ENCODE results near the gene SPSB3.

The SPSB3 gene

DNA sequence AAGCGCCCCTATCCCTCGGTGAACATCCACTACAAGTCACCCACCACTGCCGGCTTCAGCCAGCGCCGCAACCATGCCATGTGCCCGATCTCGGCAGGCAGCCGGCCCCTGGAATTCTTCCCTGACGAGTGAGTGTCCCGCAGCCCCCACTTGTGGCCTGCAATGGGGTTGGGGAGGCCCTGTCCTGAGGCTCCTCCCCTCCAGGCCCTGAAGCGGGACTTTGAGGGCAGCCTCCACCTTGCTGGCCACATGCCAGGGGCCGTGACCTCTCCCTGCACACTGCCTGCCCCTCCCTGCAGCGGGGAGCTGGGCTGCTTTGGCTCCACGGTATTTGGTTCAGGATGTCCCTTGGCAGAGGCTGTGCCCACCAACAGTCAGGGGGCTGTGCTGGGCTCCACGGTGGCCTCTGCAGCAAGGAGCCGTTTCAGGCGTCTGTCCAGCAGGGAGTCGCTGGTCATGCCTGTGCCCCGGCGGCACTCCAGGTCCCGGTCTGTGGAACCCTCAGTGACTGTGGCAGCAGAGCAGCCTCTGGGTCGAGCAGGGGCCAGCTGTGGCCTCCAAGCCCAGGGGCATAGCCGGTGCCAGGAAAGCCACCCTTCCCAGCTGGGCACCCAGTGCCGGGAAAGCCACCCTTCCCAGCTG lies 19.4 kb downstream of the SPSB3 start:
- Histone ChIP-seq H3K9ac (ENCODE audit: low read length) (no peak overlapping the region), H3K27me3 (ENCODE audit: insufficient read depth, low read length, poor library complexity) (no peaks in the 10 kb centered on the region), H3K18ac (ENCODE audit: low read length) (no peak overlapping the region), H2AK5ac (ENCODE audit: low read length) (no peak overlapping the region), H2BK5ac (ENCODE audit: low read length) (no peak overlapping the region), H3K4ac (ENCODE audit: low read depth, low read length) (no peak overlapping the region), H3K4me3 (ENCODE audit: low read length) (no peak overlapping the region), H2BK120ac (ENCODE audit: low read depth, low read length) (no peak overlapping the region), H3K27ac (ENCODE audit: low read depth, low read length) (no peak overlapping the region), H3K23ac (ENCODE audit: low read length) (no peak overlapping the region), H2BK15ac (replicated peaks; ENCODE audit: low read depth) (no peak overlapping the region), H3K56ac (ENCODE audit: low read length) (no peak overlapping the region), H4K8ac (ENCODE audit: low read depth, low read length) (no peak overlapping the region), H3K36me3 (ENCODE audit: control insufficient read depth, insufficient read depth, low read length) (no peaks in the 10 kb centered on the region), H3K4me1 (ENCODE audit: control insufficient read depth, low read depth, low read length) (no peaks in the 10 kb centered on the region), H4K5ac (ENCODE audit: low read length) (no peak overlapping the region), H3K4me2 (ENCODE audit: low read length) (no peak overlapping the region), H3K79me2 (ENCODE audit: control insufficient read depth, insufficient read depth, low read length) (no peaks in the 10 kb centered on the region), H3K79me1 (ENCODE audit: low read length) (no peaks in the 10 kb centered on the region)
- WGBS (ENCODE audit: extremely low coverage, insufficient coverage, low lambda C conversion rate): no CpG with 5 or more reads among the region's 24 CpGs
- DNase-seq: no peak

DNA sequence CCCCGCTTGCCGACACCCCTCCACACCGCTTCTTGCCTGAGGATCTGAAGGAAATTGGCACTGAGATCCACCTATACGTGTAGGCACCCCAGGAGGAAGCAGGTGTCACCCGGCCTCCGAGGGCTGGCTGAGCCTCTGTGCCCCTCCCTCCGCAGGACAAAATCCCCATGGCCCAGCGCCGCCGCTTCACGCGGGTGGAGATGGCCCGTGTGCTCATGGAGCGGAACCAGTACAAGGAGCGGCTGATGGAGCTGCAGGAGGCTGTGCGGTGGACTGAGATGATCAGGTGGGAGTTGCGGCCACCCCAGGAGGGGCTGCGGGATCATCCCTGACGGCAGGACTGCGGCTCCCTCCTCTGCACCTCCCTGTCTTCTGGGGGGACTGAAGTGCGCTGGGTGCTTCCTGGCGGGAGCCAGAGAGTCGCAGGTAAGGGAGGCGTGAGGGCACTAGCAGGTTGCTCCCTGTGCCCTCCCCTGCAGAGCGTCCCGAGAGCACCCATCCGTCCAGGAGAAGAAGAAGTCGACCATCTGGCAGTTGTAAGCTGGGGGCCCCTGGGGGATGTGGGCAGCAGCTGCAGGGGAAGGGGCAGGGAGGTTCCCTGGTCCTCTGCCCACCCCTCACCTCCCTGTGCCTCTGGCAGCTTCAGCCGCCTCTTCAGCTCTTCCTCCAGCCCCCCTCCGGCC lies 20.0 kb downstream of the SPSB3 start:
- no peak overlapping the region for H3K18ac ChIP-seq (ENCODE audit: low read length)
- H2BK120ac ChIP-seq (ENCODE audit: low read depth, low read length): no peak overlapping the region
- H3K36me3 ChIP-seq (ENCODE audit: control insufficient read depth, insufficient read depth, low read length): no peaks in the 10 kb centered on the region
- H3K9ac ChIP-seq (ENCODE audit: low read length): no peak overlapping the region
- no peak overlapping the region for H3K56ac ChIP-seq (ENCODE audit: low read length)
- no peak overlapping the region for H3K4me3 ChIP-seq (ENCODE audit: low read length)
- no peak for DNase-seq
- no peaks in the 10 kb centered on the region for H3K4me1 ChIP-seq (ENCODE audit: control insufficient read depth, low read depth, low read length)
- no peaks in the 10 kb centered on the region for H3K27me3 ChIP-seq (ENCODE audit: insufficient read depth, low read length, poor library complexity)
- H3K79me1 ChIP-seq (ENCODE audit: low read length): no peaks in the 10 kb centered on the region
- H4K8ac ChIP-seq (ENCODE audit: low read depth, low read length): no peak overlapping the region
- no peak overlapping the region for H4K5ac ChIP-seq (ENCODE audit: low read length)
- H3K4me2 ChIP-seq (ENCODE audit: low read length): no peak overlapping the region
- no peak overlapping the region for H2BK5ac ChIP-seq (ENCODE audit: low read length)
- no peak overlapping the region for H3K23ac ChIP-seq (ENCODE audit: low read length)
- H3K27ac ChIP-seq (ENCODE audit: low read depth, low read length): no peak overlapping the region
- no peaks in the 10 kb centered on the region for H3K79me2 ChIP-seq (ENCODE audit: control insufficient read depth, insufficient read depth, low read length)
- H2AK5ac ChIP-seq (ENCODE audit: low read length): no peak overlapping the region
- no CpG with 5 or more reads among the region's 30 CpGs for WGBS (ENCODE audit: extremely low coverage, insufficient coverage, low lambda C conversion rate)
- no peak overlapping the region for H3K4ac ChIP-seq (ENCODE audit: low read depth, low read length)
- H2BK15ac ChIP-seq (replicated peaks; ENCODE audit: low read depth): no peak overlapping the region

DNA sequence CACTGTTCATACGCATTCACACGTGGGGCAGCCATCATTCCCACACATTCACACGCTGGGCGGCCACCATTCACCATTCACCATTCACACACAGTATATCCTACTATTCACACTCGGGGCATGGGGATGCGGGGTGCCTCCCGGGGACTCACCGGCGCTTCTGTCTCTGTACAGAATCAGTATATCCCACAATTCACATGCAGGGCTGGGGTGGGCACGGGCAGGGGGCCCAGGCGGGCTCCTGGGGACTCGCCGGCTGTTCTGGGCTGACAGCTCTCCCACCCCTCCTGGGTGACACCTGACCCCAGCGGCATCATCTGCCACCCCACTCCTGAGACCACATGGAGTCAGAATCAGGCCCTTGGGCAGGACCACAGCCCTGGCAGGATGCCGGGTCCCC lies 20.6 kb downstream of the SPSB3 start:
- H3K18ac ChIP-seq (ENCODE audit: low read length): no peak overlapping the region
- no peaks in the 10 kb centered on the region for H3K79me1 ChIP-seq (ENCODE audit: low read length)
- no peak overlapping the region for H2BK15ac ChIP-seq (replicated peaks; ENCODE audit: low read depth)
- no peaks in the 10 kb centered on the region for H3K36me3 ChIP-seq (ENCODE audit: control insufficient read depth, insufficient read depth, low read length)
- no peak overlapping the region for H2BK5ac ChIP-seq (ENCODE audit: low read length)
- H3K4ac ChIP-seq (ENCODE audit: low read depth, low read length): no peak overlapping the region
- no peak overlapping the region for H4K5ac ChIP-seq (ENCODE audit: low read length)
- no peak overlapping the region for H3K9ac ChIP-seq (ENCODE audit: low read length)
- no peak overlapping the region for H3K23ac ChIP-seq (ENCODE audit: low read length)
- H3K79me2 ChIP-seq (ENCODE audit: control insufficient read depth, insufficient read depth, low read length): no peaks in the 10 kb centered on the region
- no peaks in the 10 kb centered on the region for H3K27me3 ChIP-seq (ENCODE audit: insufficient read depth, low read length, poor library complexity)
- no peak for DNase-seq
- H3K4me1 ChIP-seq (ENCODE audit: control insufficient read depth, low read depth, low read length): no peaks in the 10 kb centered on the region
- H3K4me3 ChIP-seq (ENCODE audit: low read length): no peak overlapping the region
- H3K27ac ChIP-seq (ENCODE audit: low read depth, low read length): no peak overlapping the region
- no peak overlapping the region for H4K8ac ChIP-seq (ENCODE audit: low read depth, low read length)
- H3K56ac ChIP-seq (ENCODE audit: low read length): no peak overlapping the region
- no peak overlapping the region for H2BK120ac ChIP-seq (ENCODE audit: low read depth, low read length)
- no peak overlapping the region for H3K4me2 ChIP-seq (ENCODE audit: low read length)
- no peak overlapping the region for H2AK5ac ChIP-seq (ENCODE audit: low read length)
- WGBS (ENCODE audit: extremely low coverage, insufficient coverage, low lambda C conversion rate): no CpG with 5 or more reads among the region's 15 CpGs

DNA sequence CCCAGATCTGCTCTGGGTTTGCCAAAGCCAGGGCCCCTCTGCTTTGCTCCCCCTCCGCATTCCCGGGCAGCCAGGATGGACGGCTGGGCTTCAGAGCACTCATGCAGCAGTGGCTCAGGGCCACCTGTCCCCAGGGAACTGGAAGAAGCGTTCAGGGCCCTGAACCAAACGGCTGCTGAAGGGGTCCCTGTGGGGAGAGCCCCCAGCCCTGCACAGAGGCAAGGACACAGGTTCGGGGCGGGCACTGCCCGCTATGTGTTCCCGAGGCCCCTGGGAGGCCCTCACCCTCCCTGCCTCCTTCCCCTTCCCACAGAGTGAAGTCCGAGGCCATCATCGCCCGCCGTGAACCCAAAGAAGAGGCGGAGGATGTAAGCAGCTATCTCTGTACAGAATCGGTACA lies 21.5 kb downstream of the SPSB3 start:
- no CpG with 5 or more reads among the region's 15 CpGs for WGBS (ENCODE audit: extremely low coverage, insufficient coverage, low lambda C conversion rate)
- no peaks in the 10 kb centered on the region for H3K79me1 ChIP-seq (ENCODE audit: low read length)
- H3K18ac ChIP-seq (ENCODE audit: low read length): no peak overlapping the region
- H4K5ac ChIP-seq (ENCODE audit: low read length): no peak overlapping the region
- H3K4ac ChIP-seq (ENCODE audit: low read depth, low read length): no peak overlapping the region
- H3K56ac ChIP-seq (ENCODE audit: low read length): no peak overlapping the region
- no peaks in the 10 kb centered on the region for H3K4me1 ChIP-seq (ENCODE audit: control insufficient read depth, low read depth, low read length)
- no peak overlapping the region for H3K4me2 ChIP-seq (ENCODE audit: low read length)
- no peak overlapping the region for H2BK5ac ChIP-seq (ENCODE audit: low read length)
- no peak for DNase-seq
- no peak overlapping the region for H3K23ac ChIP-seq (ENCODE audit: low read length)
- H3K4me3 ChIP-seq (ENCODE audit: low read length): no peak overlapping the region
- no peak overlapping the region for H3K9ac ChIP-seq (ENCODE audit: low read length)
- H2BK120ac ChIP-seq (ENCODE audit: low read depth, low read length): no peak overlapping the region
- no peak overlapping the region for H4K8ac ChIP-seq (ENCODE audit: low read depth, low read length)
- no peaks in the 10 kb centered on the region for H3K79me2 ChIP-seq (ENCODE audit: control insufficient read depth, insufficient read depth, low read length)
- H3K27me3 ChIP-seq (ENCODE audit: insufficient read depth, low read length, poor library complexity): no peaks in the 10 kb centered on the region
- no peak overlapping the region for H2BK15ac ChIP-seq (replicated peaks; ENCODE audit: low read depth)
- H2AK5ac ChIP-seq (ENCODE audit: low read length): no peak overlapping the region
- H3K36me3 ChIP-seq (ENCODE audit: control insufficient read depth, insufficient read depth, low read length): no peaks in the 10 kb centered on the region
- H3K27ac ChIP-seq (ENCODE audit: low read depth, low read length): no peak overlapping the region

DNA sequence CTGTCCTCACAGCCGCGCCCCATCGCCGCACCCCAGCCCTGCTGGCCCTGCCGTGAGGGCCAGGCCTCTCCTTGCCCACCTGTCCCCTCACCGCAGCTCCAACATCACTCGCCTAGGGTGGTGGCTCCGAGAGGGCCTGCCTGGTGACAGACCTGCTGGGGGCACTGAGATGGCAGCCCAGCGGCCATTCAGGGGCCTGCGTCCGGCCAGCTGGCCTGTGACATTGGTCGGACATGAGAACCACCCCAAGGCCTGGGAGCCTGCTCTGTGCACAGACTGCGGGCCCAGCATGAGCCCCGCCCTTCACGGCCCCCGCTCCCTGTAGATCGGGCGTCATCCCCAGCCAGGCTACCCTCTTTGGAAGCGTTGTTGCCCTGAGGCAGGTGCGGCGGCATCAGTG lies 22.9 kb downstream of the SPSB3 start:
- no peak overlapping the region for H3K4me3 ChIP-seq (ENCODE audit: low read length)
- no peaks in the 10 kb centered on the region for H3K79me1 ChIP-seq (ENCODE audit: low read length)
- H2BK120ac ChIP-seq (ENCODE audit: low read depth, low read length): no peak overlapping the region
- no peak overlapping the region for H2BK5ac ChIP-seq (ENCODE audit: low read length)
- no peaks in the 10 kb centered on the region for H3K79me2 ChIP-seq (ENCODE audit: control insufficient read depth, insufficient read depth, low read length)
- no peaks in the 10 kb centered on the region for H3K4me1 ChIP-seq (ENCODE audit: control insufficient read depth, low read depth, low read length)
- H3K9ac ChIP-seq (ENCODE audit: low read length): no peak overlapping the region
- H3K23ac ChIP-seq (ENCODE audit: low read length): no peak overlapping the region
- H4K5ac ChIP-seq (ENCODE audit: low read length): no peak overlapping the region
- no peak overlapping the region for H3K56ac ChIP-seq (ENCODE audit: low read length)
- H3K18ac ChIP-seq (ENCODE audit: low read length): no peak overlapping the region
- H2AK5ac ChIP-seq (ENCODE audit: low read length): no peak overlapping the region
- H3K27ac ChIP-seq (ENCODE audit: low read depth, low read length): no peak overlapping the region
- no peak overlapping the region for H3K4me2 ChIP-seq (ENCODE audit: low read length)
- no peak overlapping the region for H4K8ac ChIP-seq (ENCODE audit: low read depth, low read length)
- no peak overlapping the region for H3K4ac ChIP-seq (ENCODE audit: low read depth, low read length)
- no CpG with 5 or more reads among the region's 21 CpGs for WGBS (ENCODE audit: extremely low coverage, insufficient coverage, low lambda C conversion rate)
- H3K27me3 ChIP-seq (ENCODE audit: insufficient read depth, low read length, poor library complexity): no peaks in the 10 kb centered on the region
- no peak overlapping the region for H2BK15ac ChIP-seq (replicated peaks; ENCODE audit: low read depth)
- H3K36me3 ChIP-seq (ENCODE audit: control insufficient read depth, insufficient read depth, low read length): no peaks in the 10 kb centered on the region
- no peak for DNase-seq

DNA sequence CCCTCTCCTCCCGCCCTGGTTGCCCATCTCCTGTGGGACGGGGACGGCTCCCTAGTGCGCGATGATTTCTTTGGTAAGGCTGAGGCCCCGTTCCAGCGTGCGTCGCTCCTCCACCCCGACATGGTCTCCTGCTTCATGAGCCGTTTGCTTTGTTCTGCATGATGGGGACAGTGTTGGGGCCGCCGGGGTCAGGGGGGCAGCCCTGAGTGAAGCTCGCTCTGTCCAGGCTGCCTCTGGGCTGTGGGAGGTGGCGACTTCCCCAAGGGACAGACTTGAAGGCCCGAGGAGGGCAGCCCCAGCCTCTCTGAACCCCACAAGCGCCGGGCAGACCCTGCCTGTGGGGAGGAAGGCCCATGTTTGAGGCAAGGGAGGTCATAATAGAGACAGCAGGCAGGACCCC lies 23.4 kb downstream of the SPSB3 start:
- Histone ChIP-seq H3K27ac (ENCODE audit: low read depth, low read length) (no peak overlapping the region), H3K4me2 (ENCODE audit: low read length) (no peak overlapping the region), H3K4me3 (ENCODE audit: low read length) (no peak overlapping the region), H3K27me3 (ENCODE audit: insufficient read depth, low read length, poor library complexity) (no peaks in the 10 kb centered on the region), H3K18ac (ENCODE audit: low read length) (no peak overlapping the region), H2AK5ac (ENCODE audit: low read length) (no peak overlapping the region), H3K4me1 (ENCODE audit: control insufficient read depth, low read depth, low read length) (no peaks in the 10 kb centered on the region), H3K4ac (ENCODE audit: low read depth, low read length) (no peak overlapping the region), H2BK15ac (replicated peaks; ENCODE audit: low read depth) (no peak overlapping the region), H2BK5ac (ENCODE audit: low read length) (no peak overlapping the region), H3K79me2 (ENCODE audit: control insufficient read depth, insufficient read depth, low read length) (no peaks in the 10 kb centered on the region), H3K9ac (ENCODE audit: low read length) (no peak overlapping the region), H3K56ac (ENCODE audit: low read length) (no peak overlapping the region), H3K36me3 (ENCODE audit: control insufficient read depth, insufficient read depth, low read length) (no peaks in the 10 kb centered on the region), H3K23ac (ENCODE audit: low read length) (no peak overlapping the region), H2BK120ac (ENCODE audit: low read depth, low read length) (no peak overlapping the region), H4K5ac (ENCODE audit: low read length) (no peak overlapping the region), H3K79me1 (ENCODE audit: low read length) (no peaks in the 10 kb centered on the region), H4K8ac (ENCODE audit: low read depth, low read length) (no peak overlapping the region)
- no CpG with 5 or more reads among the region's 18 CpGs for WGBS (ENCODE audit: extremely low coverage, insufficient coverage, low lambda C conversion rate)
- DNase-seq: no peak

Measured in mesendoderm (in vitro differentiated cells).